ENCODE data around the gene TMEM220. TPM values are rescaled to one million over a fixed set of nuclear protein-coding genes. Genes with fewer than 3 reads are reported as not detected.

The TMEM220 gene
- total RNA-seq, 1 donor from 2014 or later = 5.1 TPM

- Mint-ChIP-seq H3K4me3 (no peak overlapping the region), H3K36me3 (ENCODE audit: low read depth) (peaks cover 14% of the 10 kb centered on the region), H3K9me3 (peaks cover 16% of the 10 kb centered on the region), H3K4me1 (peaks cover 25% of the 10 kb centered on the region), H3K27ac (ENCODE audit: unreplicated experiment) (no peak overlapping the region), H3K27me3 (ENCODE audit: low read depth) (peaks cover 6% of the 10 kb centered on the region)
- TF ChIP-seq, protein P1, sequence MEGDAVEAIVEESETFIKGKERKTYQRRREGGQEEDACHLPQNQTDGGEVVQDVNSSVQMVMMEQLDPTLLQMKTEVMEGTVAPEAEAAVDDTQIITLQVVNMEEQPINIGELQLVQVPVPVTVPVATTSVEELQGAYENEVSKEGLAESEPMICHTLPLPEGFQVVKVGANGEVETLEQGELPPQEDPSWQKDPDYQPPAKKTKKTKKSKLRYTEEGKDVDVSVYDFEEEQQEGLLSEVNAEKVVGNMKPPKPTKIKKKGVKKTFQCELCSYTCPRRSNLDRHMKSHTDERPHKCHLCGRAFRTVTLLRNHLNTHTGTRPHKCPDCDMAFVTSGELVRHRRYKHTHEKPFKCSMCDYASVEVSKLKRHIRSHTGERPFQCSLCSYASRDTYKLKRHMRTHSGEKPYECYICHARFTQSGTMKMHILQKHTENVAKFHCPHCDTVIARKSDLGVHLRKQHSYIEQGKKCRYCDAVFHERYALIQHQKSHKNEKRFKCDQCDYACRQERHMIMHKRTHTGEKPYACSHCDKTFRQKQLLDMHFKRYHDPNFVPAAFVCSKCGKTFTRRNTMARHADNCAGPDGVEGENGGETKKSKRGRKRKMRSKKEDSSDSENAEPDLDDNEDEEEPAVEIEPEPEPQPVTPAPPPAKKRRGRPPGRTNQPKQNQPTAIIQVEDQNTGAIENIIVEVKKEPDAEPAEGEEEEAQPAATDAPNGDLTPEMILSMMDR (conservative IDR thresholded peaks at IDR 0.05) = no peak
- no peak for DNase-seq (ENCODE audit: low read depth, low spot score)
Measured at GRCh38 chr17:10775740-10776356, 46.0 kb upstream of the TMEM220 start.

DNA sequence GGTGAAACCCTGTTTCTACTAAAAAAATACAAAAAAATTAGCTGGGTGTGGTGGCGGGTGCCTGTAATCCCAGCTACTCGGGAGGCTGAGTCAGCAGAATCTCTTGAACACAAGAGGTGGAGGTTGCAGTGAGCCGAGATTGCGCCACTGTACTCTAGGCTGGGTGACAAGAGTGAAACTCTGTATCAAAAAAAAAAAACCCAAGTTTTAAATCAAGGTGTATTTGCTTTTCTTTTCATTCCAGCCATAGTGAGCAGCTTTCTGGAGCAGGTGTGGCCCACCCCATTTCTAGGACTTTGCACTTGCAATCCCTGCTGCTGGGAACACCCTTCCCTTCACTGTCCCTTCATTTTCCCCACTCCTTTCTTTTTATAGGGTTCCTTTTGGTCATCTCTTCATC, 45.2 kb upstream of the TMEM220 start:
- DNase-seq (ENCODE audit: low read depth, low spot score) = no peak
- no peak overlapping the region for H3K4me3 Mint-ChIP-seq
- H3K4me1 Mint-ChIP-seq = peaks cover 25% of the 10 kb centered on the region
- TF ChIP-seq, protein P1 (conservative IDR thresholded peaks at IDR 0.05) = no peak
- peaks cover 14% of the 10 kb centered on the region for H3K36me3 Mint-ChIP-seq (ENCODE audit: low read depth)
- peaks cover 16% of the 10 kb centered on the region for H3K9me3 Mint-ChIP-seq
- peaks cover 6% of the 10 kb centered on the region for H3K27me3 Mint-ChIP-seq (ENCODE audit: low read depth)
- H3K27ac Mint-ChIP-seq (ENCODE audit: unreplicated experiment) = no peak overlapping the region

DNA sequence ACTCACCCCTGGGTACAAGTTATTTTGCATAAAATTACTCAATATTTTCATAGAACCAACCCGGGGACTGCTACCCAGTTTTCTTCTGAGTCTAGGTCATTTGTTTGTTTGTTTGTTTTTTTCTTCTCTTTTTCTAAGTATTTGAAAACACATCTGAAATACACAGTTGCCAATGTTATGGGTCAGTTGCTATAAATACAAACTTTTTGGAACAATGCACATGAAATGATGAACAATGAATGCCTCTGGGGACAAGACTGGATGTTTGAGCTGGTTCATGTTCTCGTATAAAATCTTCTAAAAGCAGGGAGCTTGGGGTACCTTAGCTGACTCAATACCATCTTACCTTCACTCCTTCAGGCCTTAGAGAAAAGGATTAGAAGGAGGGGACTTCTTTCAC, 43.6 kb upstream of the TMEM220 start:
- Mint-ChIP-seq H3K27ac (ENCODE audit: unreplicated experiment) (no peak overlapping the region), H3K36me3 (ENCODE audit: low read depth) (peaks cover 14% of the 10 kb centered on the region), H3K4me1 (peaks cover 34% of the 10 kb centered on the region), H3K9me3 (peaks cover 16% of the 10 kb centered on the region), H3K4me3 (no peak overlapping the region), H3K27me3 (ENCODE audit: low read depth) (peaks cover 6% of the 10 kb centered on the region)
- TF ChIP-seq, protein P1 (conservative IDR thresholded peaks at IDR 0.05) = no peak
- DNase-seq (ENCODE audit: low read depth, low spot score) = no peak

GRCh38 chr17:10772425-10773380, 42.9 kb upstream of the TMEM220 start:
- Mint-ChIP-seq H3K27ac (ENCODE audit: unreplicated experiment) (no peak overlapping the region), H3K27me3 (ENCODE audit: low read depth) (peaks cover 6% of the 10 kb centered on the region), H3K9me3 (peaks cover 16% of the 10 kb centered on the region), H3K4me3 (peak overlapping the region; percentile 17), H3K36me3 (ENCODE audit: low read depth) (peaks cover 14% of the 10 kb centered on the region), H3K4me1 (peaks cover 34% of the 10 kb centered on the region)
- TF ChIP-seq, protein P1 (conservative IDR thresholded peaks at IDR 0.05) = peak; percentile 85
- DNase-seq (ENCODE audit: low read depth, low spot score) = peak; percentile 69

GRCh38 chr17:10771148-10771547, 41.3 kb upstream of the TMEM220 start:
- Mint-ChIP-seq H3K27ac (ENCODE audit: unreplicated experiment) (no peak overlapping the region), H3K9me3 (peaks cover 16% of the 10 kb centered on the region), H3K4me3 (no peak overlapping the region), H3K4me1 (peaks cover 34% of the 10 kb centered on the region), H3K27me3 (ENCODE audit: low read depth) (peaks cover 8% of the 10 kb centered on the region), H3K36me3 (ENCODE audit: low read depth) (peaks cover 14% of the 10 kb centered on the region)
- TF ChIP-seq, protein P1 (conservative IDR thresholded peaks at IDR 0.05) = no peak
- DNase-seq (ENCODE audit: low read depth, low spot score) = no peak

All from neural crest cell (in vitro differentiated cells).